HFF-Myc (cell line): Measurements from ENCODE around the gene TXN2.

Experiments
- DNase-seq: peaks from one replicate; pipeline ENCODE4 v3.0.0-alpha.2; 2011; ENCODE audit warnings: low read depth; ENCODE audit errors: extremely low read depth
- H3K4me3 ChIP-seq: replicated peaks from 2 replicates; pipeline ENCODE4 v1.5.1; 2011; ENCODE audit warnings: low read depth, mild to moderate bottlenecking, control low read depth, low read length
- CTCF ChIP-seq: IDR thresholded peaks from 2 replicates; pipeline ENCODE4 v1.5.1; 2012; ENCODE audit warnings: mild to moderate bottlenecking, low read depth, low read length, control low read depth; ENCODE audit errors: missing control alignments

Gene TXN2

GRCh38 chr22:36480941-36481392, 473 bp downstream of the TXN2 start:
- no peak for DNase-seq
- TF ChIP-seq CTCF, result no peak
- H3K4me3 ChIP-seq, result peak overlapping the region; percentile 78

- TF ChIP-seq CTCF, result no peak
- H3K4me3 ChIP-seq, result no peak overlapping the region
- no peak for DNase-seq
Observed at GRCh38 chr22:36478966-36479365, 2.5 kb downstream of the TXN2 start.

- H3K4me3 ChIP-seq, result no peak overlapping the region
- DNase-seq, result no peak
- TF ChIP-seq CTCF, result no peak
Observed at GRCh38 chr22:36475341-36475740, 6.1 kb downstream of the TXN2 start.

- H3K4me3 ChIP-seq, result no peak overlapping the region
- DNase-seq, result no peak
- no peak for TF ChIP-seq CTCF
Observed at GRCh38 chr22:36472689-36473088, 8.8 kb downstream of the TXN2 start.

- no peak for DNase-seq
- no peak overlapping the region for H3K4me3 ChIP-seq
- no peak for TF ChIP-seq CTCF
Observed at GRCh38 chr22:36471341-36471821, 10.1 kb downstream of the TXN2 start.

- no peak overlapping the region for H3K4me3 ChIP-seq
- DNase-seq, result no peak
- no peak for TF ChIP-seq CTCF
Observed at GRCh38 chr22:36470994-36471331, 10.5 kb downstream of the TXN2 start.
